Stimulated activated CD4-positive, alpha-beta T cell treated with anti-CD3 and anti-CD28 coated beads, Interleukin-15, amount 100 ng/mL, for 1 hour (primary cell): ENCODE results near the gene ATP1B1.
"Not testable (repeated sequence)": the region's sequence is repeated elsewhere in the genome, so short reads cannot be mapped to it uniquely, and the experiment has no call there.

ENCODE experiments used
- DNase-seq, 2 donors: peaks; one replicate each; pipeline ENCODE4 v3.0.0-alpha.2; 2020; ENCODE audit warnings: low read depth in 1 of 2, low spot score in 1 of 2

The ATP1B1 gene

GRCh38 chr1:169138866-169139670 lies 32.6 kb downstream of the ATP1B1 start:
- DNase-seq = no peak

GRCh38 chr1:169141356-169141755 lies 34.9 kb downstream of the ATP1B1 start:
- no peak for DNase-seq

GRCh38 chr1:169142129-169142528 lies 35.6 kb downstream of the ATP1B1 start:
- DNase-seq = no peak

GRCh38 chr1:169143346-169143745 lies 36.9 kb downstream of the ATP1B1 start:
- DNase-seq = no peak

- DNase-seq = no peak
Observed at GRCh38 chr1:169143984-169144383, 37.5 kb downstream of the ATP1B1 start.

- no peak for DNase-seq
Observed at GRCh38 chr1:169144941-169145626, 38.6 kb downstream of the ATP1B1 start.

- no peak for DNase-seq
Observed at GRCh38 chr1:169146576-169147214, 40.2 kb downstream of the ATP1B1 start.

GRCh38 chr1:169148472-169149252 lies 42.2 kb downstream of the ATP1B1 start:
- DNase-seq = no peak

GRCh38 chr1:169149555-169150286 lies 43.2 kb downstream of the ATP1B1 start:
- no peak for DNase-seq

- no peak for DNase-seq
Observed at GRCh38 chr1:169150641-169151337, 44.3 kb downstream of the ATP1B1 start.

- no peak for DNase-seq
Observed at GRCh38 chr1:169151338-169151837, 44.9 kb downstream of the ATP1B1 start.

GRCh38 chr1:169155675-169156074 lies 49.2 kb downstream of the ATP1B1 start:
- DNase-seq = no peak

GRCh38 chr1:169156580-169156979 lies 50.1 kb downstream of the ATP1B1 start:
- DNase-seq = no peak

GRCh38 chr1:169160845-169161495 lies 54.5 kb downstream of the ATP1B1 start:
- no peak for DNase-seq

GRCh38 chr1:169161496-169162194 lies 55.2 kb downstream of the ATP1B1 start:
- no peak for DNase-seq

- DNase-seq = no peak
Observed at GRCh38 chr1:169163059-169163458, 56.6 kb downstream of the ATP1B1 start.

GRCh38 chr1:169175461-169175860 lies 69.0 kb downstream of the ATP1B1 start:
- no peak for DNase-seq

GRCh38 chr1:169179431-169179830 lies 72.9 kb downstream of the ATP1B1 start:
- not testable (repeated sequence) for DNase-seq

GRCh38 chr1:169180174-169180573 lies 73.7 kb downstream of the ATP1B1 start:
- no peak for DNase-seq
